GM23248 (cell line): Measurements from ENCODE around the gene CTXN1.

Experiments used
- EZH2 ChIP-seq: fragments of 200-600 bp; sonication (generic); IDR thresholded peaks from 2 replicates; pipeline ENCODE4 v1.6.1; 2018; ENCODE audit warnings: antibody characterized with exemption, mild to moderate bottlenecking; ENCODE audit not compliant: insufficient read depth, poor library complexity, severe bottlenecking
- EZH2phosphoT487 ChIP-seq: fragments of 200-600 bp; sonication (generic); IDR thresholded peaks from 2 replicates; pipeline ENCODE4 v1.6.1; 2018; ENCODE audit warnings: antibody characterized with exemption, moderate library complexity, mild to moderate bottlenecking, low read depth; ENCODE audit not compliant: insufficient read depth

DNA sequence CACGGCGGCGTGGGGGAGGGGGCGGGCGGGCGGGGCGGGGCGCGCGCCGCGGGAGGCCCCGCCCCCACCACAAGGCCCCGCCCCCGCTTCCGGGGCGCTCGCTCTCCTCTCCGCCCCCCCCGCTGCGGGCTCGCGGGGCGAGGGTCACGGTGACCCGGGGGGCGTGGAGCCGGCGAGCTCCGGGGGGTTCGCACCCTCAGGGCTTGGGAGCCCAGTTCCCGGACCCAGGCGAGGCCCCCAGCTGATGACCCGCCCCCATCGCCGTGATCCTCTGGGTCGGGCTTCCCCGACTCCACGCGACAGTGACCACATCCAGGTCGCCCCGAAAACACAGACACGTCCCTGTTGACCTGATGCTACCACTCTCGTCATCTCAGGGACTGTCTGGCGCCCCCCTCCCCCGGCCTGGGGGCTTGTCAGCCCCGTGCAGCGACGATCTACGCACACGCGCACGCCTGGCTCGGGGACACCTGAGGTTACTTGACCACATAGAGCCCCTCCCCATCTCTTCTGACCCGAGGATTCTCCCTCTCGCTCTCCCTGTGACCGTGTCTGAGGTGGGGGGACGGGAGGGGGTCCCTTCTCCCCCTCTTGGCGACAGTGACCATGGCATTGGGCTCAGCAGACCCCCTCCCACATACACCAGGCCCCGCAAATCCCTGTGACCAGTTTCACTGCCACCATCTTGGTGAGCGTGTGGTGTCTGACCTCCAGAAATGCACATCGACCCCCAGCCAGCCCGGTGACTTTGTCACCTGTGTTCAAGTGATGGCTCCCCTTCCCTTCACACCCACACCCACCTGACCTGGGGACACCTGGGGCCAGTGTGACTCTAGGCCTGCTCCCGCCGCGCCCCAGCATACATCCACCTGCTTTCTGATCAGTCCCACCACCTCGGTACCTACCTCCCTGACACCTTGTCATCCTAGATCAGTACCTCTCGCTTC is 21.6 kb downstream of the CTXN1 start:
- TF ChIP-seq EZH2phosphoT487, result no peak
- TF ChIP-seq EZH2, result no peak
